OCI-LY7 (cell line): ENCODE results near the gene NEMP2. TPM values are rescaled to one million over a fixed set of nuclear protein-coding genes. Genes with fewer than 3 reads are reported as not detected.

Source experiments
- BruUV-seq: library from RNA; stranded (reverse); fragments of 400-500 nt; replicated peaks from 2 replicates; lab custom pipeline; 2021; lab: Mats Ljungman, UMichigan
- CTCF ChIA-PET: fragments of 300-600 bp; sonication (Branson Sonifier 250); formaldehyde crosslinking; loops from one replicate; lab custom pipeline; 2022; ENCODE audit warnings: antibody characterized with exemption; ENCODE audit not compliant: unreplicated experiment; lab: Charles Lee
- POLR2A ChIA-PET: fragments of 300-600 bp; sonication (Branson Sonifier 250); formaldehyde crosslinking; loops from one replicate; lab custom pipeline; 2022; ENCODE audit warnings: antibody characterized with exemption; lab: Charles Lee
- DNase-seq: peaks from one replicate; pipeline ENCODE4 v3.0.0-alpha.2; 2015; ENCODE audit warnings: low spot score
- H2AFZ ChIP-seq: fragments of 200-600 bp; sonication (generic), shearing (Covaris generic); 2 replicates; pipeline ENCODE4 v1.6.1; 2014; ENCODE audit warnings: mild to moderate bottlenecking, antibody characterized with exemption, low read length, moderate library complexity
- H3K27ac ChIP-seq: fragments of 200-600 bp; sonication (generic); 2 replicates; pipeline ENCODE4 v1.5.1; 2014; ENCODE audit warnings: mixed run types, low read depth, mild to moderate bottlenecking, moderate library complexity, low read length, inconsistent platforms; ENCODE audit not compliant: poor library complexity, severe bottlenecking
- H3K36me3 ChIP-seq: fragments of 200-600 bp; sonication (generic); 2 replicates; pipeline ENCODE4 v1.6.1; 2014; ENCODE audit warnings: mild to moderate bottlenecking, antibody characterized with exemption, low read length, moderate library complexity, mixed read lengths; ENCODE audit not compliant: insufficient read depth
- H3K4me1 ChIP-seq: fragments of 200-600 bp; sonication (generic); 2 replicates; pipeline ENCODE4 v1.5.1; 2014; ENCODE audit warnings: mild to moderate bottlenecking, low read length; ENCODE audit not compliant: insufficient read depth, poor library complexity, severe bottlenecking
- H3K4me2 ChIP-seq: fragments of 200-600 bp; sonication (generic); 2 replicates; pipeline ENCODE4 v1.6.1; 2014; ENCODE audit warnings: mild to moderate bottlenecking, low read length
- H3K4me3 ChIP-seq: fragments of 200-600 bp; sonication (generic); 2 replicates; pipeline ENCODE4 v1.5.1; 2014; ENCODE audit warnings: mild to moderate bottlenecking, low read depth, low read length; ENCODE audit not compliant: poor library complexity, severe bottlenecking
- H3K79me2 ChIP-seq: fragments of 200-600 bp; sonication (generic); 2 replicates; pipeline ENCODE4 v1.6.1; 2016; ENCODE audit warnings: low read depth, mild to moderate bottlenecking, low read length, moderate library complexity, mixed read lengths; ENCODE audit not compliant: insufficient read depth
- H3K9me2 ChIP-seq: fragments of 200-600 bp; sonication (generic); 2 replicates; pipeline ENCODE4 v1.6.1; 2016; ENCODE audit warnings: mild to moderate bottlenecking, low read length, mixed read lengths; ENCODE audit not compliant: insufficient read depth
- H3K9me3 ChIP-seq: fragments of 200-600 bp; sonication (generic); 2 replicates; pipeline ENCODE4 v1.6.1; 2014; ENCODE audit warnings: mild to moderate bottlenecking, mixed run types, low read length, mixed read lengths
- H4K20me1 ChIP-seq: fragments of 200-600 bp; sonication (generic); 2 replicates; pipeline ENCODE4 v1.6.1; 2014; ENCODE audit warnings: mild to moderate bottlenecking, antibody characterized with exemption, low read length, moderate library complexity, mixed read lengths; ENCODE audit not compliant: insufficient read depth
- CTCF ChIP-seq: fragments of 200-600 bp; sonication (generic); conservative IDR thresholded peaks from 2 replicates; pipeline ENCODE4 v1.5.1; 2014; ENCODE audit warnings: mild to moderate bottlenecking, antibody characterized with exemption, low read length, moderate library complexity, mixed read lengths
- EZH2phosphoT487 ChIP-seq: fragments of 200-600 bp; sonication (generic); IDR thresholded peaks from 2 replicates; pipeline ENCODE4 v1.6.1; 2018; ENCODE audit warnings: low read depth, borderline replicate concordance, mild to moderate bottlenecking, mixed run types, antibody characterized with exemption, low read length, moderate library complexity, mixed read lengths
- intact Hi-C: fragments of 100-400 bp; cut with micrococcal nuclease; formaldehyde crosslinking; loops from one replicate; pipeline ENCODE4 v1.10.0; 2022; ENCODE audit not compliant: unreplicated experiment
- total RNA-seq, 2 experiments: library from RNA; depleted of rRNA in 1 of 2; stranded (reverse); fragments of >200 nt in 1 of 2; shearing (Covaris generic) in 1 of 2; gene quantifications; 2 replicates each; pipeline ENCODE4 v1.2.3, GENCODE V29; 2014 to 2022

The NEMP2 gene
- total RNA-seq, 2 experiments from 2014 or later = 5.6 to 18.5 TPM

GRCh38 chr2:190530248-190530900 is 4.1 kb downstream of the NEMP2 start:
- no peak overlapping the region for H2AFZ ChIP-seq
- POLR2A ChIA-PET = interaction anchor here (0.6 to 1.5 kb wide), 2 partner anchors 749 to 768 kb away, joined by 3 to 5 read pairs; partner anchors contain the start of gene OSGEPL1

GRCh38 chr2:190529486-190530247 is 4.9 kb downstream of the NEMP2 start:
- intact Hi-C loops = loop anchor here (5.0 to 10.0 kb wide), 7 partner anchors 62 to 1148 kb away; partner anchors contain the start of genes ASNSD1, GLS, NABP1 and OSGEPL1
- Histone ChIP-seq H2AFZ (no peak overlapping the region), H3K36me3 (0 out of 2 replicates have a peak, but pooled peaks cover 4% of the 10 kb centered on the region), H4K20me1 (no peaks in the 10 kb centered on the region), H3K4me3 (no peak overlapping the region), H3K9me2 (no peaks in the 10 kb centered on the region), H3K79me2 (no peaks in the 10 kb centered on the region; the same call in 1 of the 2 replicates), H3K9me3 (no peaks in the 10 kb centered on the region), H3K27ac (no peak overlapping the region), H3K4me1 (peaks cover 24% of the 10 kb centered on the region), H3K4me2 (no peak overlapping the region)
- ChIA-PET POLR2A (interaction anchor here (0.6 to 1.5 kb wide), 3 partner anchors 22 to 767 kb away, joined by 3 to 4 read pairs (median 3); partner anchors contain the start of gene OSGEPL1), CTCF (no interaction called here)
- no peak for DNase-seq
- no TSS peak for BruUV-seq
- TF ChIP-seq EZH2phosphoT487 (no peak), CTCF (no peak)

More at GRCh38 chr2:190530248-190530900, 4.1 kb downstream of the NEMP2 start:
- TF ChIP-seq CTCF = no peak
- TF ChIP-seq EZH2phosphoT487 = no peak
- Histone ChIP-seq H4K20me1 (no peaks in the 10 kb centered on the region), H3K9me3 (no peaks in the 10 kb centered on the region), H3K36me3 (no peaks in the 10 kb centered on the region), H3K4me2 (no peak overlapping the region), H3K79me2 (peaks cover 5% of the 10 kb centered on the region; the same call in 1 of the 2 replicates), H3K4me3 (no peak overlapping the region), H3K27ac (no peak overlapping the region), H3K9me2 (no peaks in the 10 kb centered on the region), H3K4me1 (peaks cover 24% of the 10 kb centered on the region)
- CTCF ChIA-PET = no interaction called here
- intact Hi-C loops = loop anchor here (5.0 to 10.0 kb wide), 7 partner anchors 63 to 1147 kb away; partner anchors contain the start of genes ASNSD1, GLS, NABP1 and OSGEPL1
- DNase-seq = no peak
- no TSS peak for BruUV-seq
